ENCODE data around the gene FSCN2. TPM values are rescaled to one million over a fixed set of nuclear protein-coding genes. Genes with fewer than 3 reads are reported as not detected.

FSCN2 gene
- total RNA-seq, 1 experiment from 2014 or later = 4.3 TPM

DNA sequence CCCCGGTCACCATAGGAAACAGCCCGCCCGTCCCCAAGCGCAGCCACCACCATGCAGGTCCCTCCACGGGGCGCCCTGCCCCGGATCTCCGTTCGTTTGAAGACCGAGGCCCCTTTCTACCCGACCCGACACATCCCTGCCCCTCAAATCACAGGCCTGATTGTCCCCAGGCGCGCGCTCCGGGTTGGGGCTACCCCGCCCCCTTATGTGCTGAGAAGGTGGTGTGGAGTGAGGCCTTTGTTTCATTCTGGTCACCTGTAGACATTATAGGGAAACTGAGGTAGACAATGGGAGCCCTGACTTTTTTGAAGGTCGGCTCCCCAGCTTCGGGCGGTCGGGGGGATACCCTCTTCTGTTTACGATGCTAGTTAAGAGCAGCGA is 14.8 kb upstream of the FSCN2 start:
- peaks cover 62% of the 10 kb centered on the region for H3F3A ChIP-seq (ENCODE audit: insufficient read depth, low read depth)
- H3K27ac ChIP-seq = peak overlapping the region; percentile 96
- H3K79me2 ChIP-seq (ENCODE audit: low read depth) = peaks cover 67% of the 10 kb centered on the region
- peaks cover 32% of the 10 kb centered on the region for H3K36me3 ChIP-seq (ENCODE audit: low read depth)
- DNase-seq = peak in 1 of 2 experiments; percentile 74
- BruUV-seq (replicated peaks) = TSS peak; percentile 10
- peaks cover 39% of the 10 kb centered on the region for H4K20me1 ChIP-seq (ENCODE audit: insufficient read depth)
- H3K4me1 ChIP-seq (replicated peaks; ENCODE audit: insufficient read depth) = peaks cover 19% of the 10 kb centered on the region
- H3K4me2 ChIP-seq = peak overlapping the region; percentile 87
- TF ChIP-seq EZH2 (IDR thresholded peaks at IDR 0.05; ENCODE audit: low read depth) = no peak
- TF ChIP-seq, protein P1, sequence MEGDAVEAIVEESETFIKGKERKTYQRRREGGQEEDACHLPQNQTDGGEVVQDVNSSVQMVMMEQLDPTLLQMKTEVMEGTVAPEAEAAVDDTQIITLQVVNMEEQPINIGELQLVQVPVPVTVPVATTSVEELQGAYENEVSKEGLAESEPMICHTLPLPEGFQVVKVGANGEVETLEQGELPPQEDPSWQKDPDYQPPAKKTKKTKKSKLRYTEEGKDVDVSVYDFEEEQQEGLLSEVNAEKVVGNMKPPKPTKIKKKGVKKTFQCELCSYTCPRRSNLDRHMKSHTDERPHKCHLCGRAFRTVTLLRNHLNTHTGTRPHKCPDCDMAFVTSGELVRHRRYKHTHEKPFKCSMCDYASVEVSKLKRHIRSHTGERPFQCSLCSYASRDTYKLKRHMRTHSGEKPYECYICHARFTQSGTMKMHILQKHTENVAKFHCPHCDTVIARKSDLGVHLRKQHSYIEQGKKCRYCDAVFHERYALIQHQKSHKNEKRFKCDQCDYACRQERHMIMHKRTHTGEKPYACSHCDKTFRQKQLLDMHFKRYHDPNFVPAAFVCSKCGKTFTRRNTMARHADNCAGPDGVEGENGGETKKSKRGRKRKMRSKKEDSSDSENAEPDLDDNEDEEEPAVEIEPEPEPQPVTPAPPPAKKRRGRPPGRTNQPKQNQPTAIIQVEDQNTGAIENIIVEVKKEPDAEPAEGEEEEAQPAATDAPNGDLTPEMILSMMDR (conservative IDR thresholded peaks at IDR 0.05) = no peak
- intact Hi-C loops (cut with micrococcal nuclease; ENCODE audit: unreplicated experiment) = no loop called here
- ChIA-PET CTCF (interaction anchor here (0.6 kb wide), 1 partner anchor 164 kb away, joined by 4 read pairs; no protein-coding TSS in a partner anchor), POLR2A (ENCODE audit: unreplicated experiment) (interaction anchor here (0.6 kb wide), 1 partner anchor 97 kb away, joined by 27 read pairs; no protein-coding TSS in a partner anchor)
- no peaks in the 10 kb centered on the region for H3K9me2 ChIP-seq (ENCODE audit: insufficient read depth)
- H3K27me3 ChIP-seq (ENCODE audit: insufficient read depth, low read depth) = no peaks in the 10 kb centered on the region
- H2AFZ ChIP-seq = no peak overlapping the region
- no peaks in the 10 kb centered on the region for H3K9me3 ChIP-seq (ENCODE audit: insufficient read depth, low read depth)
- H3K4me3 ChIP-seq = peak overlapping the region; percentile 76

DNA sequence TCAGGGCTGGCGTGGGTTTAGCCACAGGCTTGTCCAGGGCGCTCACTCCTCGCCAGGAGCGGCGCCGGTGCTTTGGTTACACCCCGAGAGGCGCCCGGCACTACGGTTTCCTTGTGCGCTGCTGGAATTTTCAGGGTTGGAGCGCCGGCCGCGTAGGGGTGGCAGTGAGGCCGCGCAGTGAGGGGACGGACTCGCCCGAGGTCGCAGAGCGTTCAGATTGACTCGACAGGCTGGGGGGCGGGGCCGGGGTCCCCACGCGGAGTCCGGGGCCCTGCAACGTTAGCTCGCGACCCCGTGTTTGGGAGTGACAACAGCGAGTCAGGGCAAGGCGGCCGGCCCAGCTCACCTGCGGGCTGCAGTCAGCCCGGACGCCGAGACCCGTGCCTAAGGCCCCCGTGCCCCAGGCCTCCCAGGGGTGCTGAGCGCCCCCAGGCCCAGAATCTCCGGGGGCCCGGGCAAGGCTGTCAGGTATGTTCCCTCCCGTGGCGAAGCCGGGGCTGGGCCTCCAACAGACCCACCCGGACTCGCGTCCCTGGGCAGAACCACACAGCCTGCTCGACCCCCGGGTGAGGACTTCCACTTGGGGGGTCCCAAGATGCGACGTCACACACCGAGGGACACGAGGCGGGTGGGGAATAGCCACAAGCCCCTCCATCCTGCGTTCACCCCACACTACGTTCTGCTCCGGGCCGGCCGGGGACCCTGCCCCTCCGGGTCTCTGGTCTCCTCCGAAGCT is 14.3 kb upstream of the FSCN2 start:
- Histone ChIP-seq H3K27ac (peak overlapping the region; percentile 96), H3K9me2 (ENCODE audit: insufficient read depth) (no peaks in the 10 kb centered on the region), H3K4me2 (peak overlapping the region; percentile 87), H3K4me3 (peak overlapping the region; percentile 76), H3K36me3 (ENCODE audit: low read depth) (peaks cover 32% of the 10 kb centered on the region), H3K9me3 (ENCODE audit: insufficient read depth, low read depth) (no peaks in the 10 kb centered on the region), H3F3A (ENCODE audit: insufficient read depth, low read depth) (peaks cover 57% of the 10 kb centered on the region), H3K27me3 (ENCODE audit: insufficient read depth, low read depth) (no peaks in the 10 kb centered on the region), H4K20me1 (ENCODE audit: insufficient read depth) (peaks cover 34% of the 10 kb centered on the region), H3K4me1 (replicated peaks; ENCODE audit: insufficient read depth) (peaks cover 23% of the 10 kb centered on the region), H2AFZ (no peak overlapping the region), H3K79me2 (ENCODE audit: low read depth) (peaks cover 63% of the 10 kb centered on the region)
- no TSS peak for BruUV-seq (replicated peaks)
- ChIA-PET CTCF (no interaction called here), POLR2A (ENCODE audit: unreplicated experiment) (interaction anchor here (0.6 kb wide), 2 partner anchors 199 to 585 kb away, joined by 3 read pairs; no protein-coding TSS in a partner anchor)
- TF ChIP-seq, protein P1 (conservative IDR thresholded peaks at IDR 0.05) = no peak
- TF ChIP-seq EZH2 (IDR thresholded peaks at IDR 0.05; ENCODE audit: low read depth) = no peak
- intact Hi-C loops (cut with micrococcal nuclease; ENCODE audit: unreplicated experiment) = no loop called here
- peak; percentile 41 to 63 for DNase-seq

DNA sequence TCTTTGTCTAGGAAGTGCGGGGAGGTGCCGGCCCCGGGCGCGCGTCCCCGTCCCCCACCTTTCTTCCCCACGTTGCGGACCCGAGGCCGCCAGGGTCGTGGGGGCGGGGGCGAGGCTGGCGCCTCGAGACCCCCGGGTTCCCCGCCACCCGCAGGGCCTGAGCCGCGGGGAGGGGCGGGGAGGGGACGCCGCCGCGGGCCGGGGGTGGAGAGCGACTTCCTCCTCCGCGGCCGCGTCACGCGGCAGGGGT is 13.8 kb upstream of the FSCN2 start:
- Histone ChIP-seq H3K4me1 (replicated peaks; ENCODE audit: insufficient read depth) (peaks cover 21% of the 10 kb centered on the region), H2AFZ (no peak overlapping the region), H3K9me3 (ENCODE audit: insufficient read depth, low read depth) (no peaks in the 10 kb centered on the region), H3F3A (ENCODE audit: insufficient read depth, low read depth) (peaks cover 52% of the 10 kb centered on the region), H3K27ac (peak overlapping the region; percentile 96), H3K9me2 (ENCODE audit: insufficient read depth) (no peaks in the 10 kb centered on the region), H3K27me3 (ENCODE audit: insufficient read depth, low read depth) (no peaks in the 10 kb centered on the region), H3K79me2 (ENCODE audit: low read depth) (peaks cover 58% of the 10 kb centered on the region), H3K4me2 (peak overlapping the region; percentile 87), H4K20me1 (ENCODE audit: insufficient read depth) (peaks cover 29% of the 10 kb centered on the region), H3K4me3 (peak overlapping the region; percentile 76), H3K36me3 (ENCODE audit: low read depth) (peaks cover 28% of the 10 kb centered on the region)
- ChIA-PET POLR2A (ENCODE audit: unreplicated experiment) (interaction anchor here (0.6 kb wide), 2 partner anchors 199 to 584 kb away, joined by 3 read pairs; no protein-coding TSS in a partner anchor), CTCF (no interaction called here)
- no peak for TF ChIP-seq EZH2 (IDR thresholded peaks at IDR 0.05; ENCODE audit: low read depth)
- TF ChIP-seq, protein P1 (conservative IDR thresholded peaks at IDR 0.05) = no peak
- intact Hi-C loops (cut with micrococcal nuclease; ENCODE audit: unreplicated experiment) = no loop called here
- DNase-seq = no peak
- no TSS peak for BruUV-seq (replicated peaks)
